H1 (cell line): ENCODE data around the gene MEN1. TPM values are rescaled to one million over a fixed set of nuclear protein-coding genes. Genes with fewer than 3 reads are reported as not detected.

ENCODE experiments used
- ASH2L ChIP-seq: fragments of 200-600, 300-600 bp; sonication (generic); IDR thresholded peaks from one replicate; pipeline ENCODE4 v1.7.1; 2017; ENCODE audit warnings: low read length
- EZH2 ChIP-seq: fragments of 200-600 bp; sonication (generic); IDR thresholded peaks from 2 replicates; pipeline ENCODE4 v1.7.1; 2012; ENCODE audit warnings: low read depth, mild to moderate bottlenecking, moderate library complexity, low read length, inconsistent platforms; ENCODE audit not compliant: severe bottlenecking
- FOSL1 ChIP-seq: IDR thresholded peaks from 2 replicates; pipeline ENCODE4 v1.6.1; 2011; ENCODE audit warnings: mild to moderate bottlenecking, low read depth, low read length, moderate library complexity; ENCODE audit not compliant: insufficient read depth
- SP4 ChIP-seq: IDR thresholded peaks from 2 replicates; pipeline ENCODE4 v1.6.1; 2012; ENCODE audit warnings: low read length, inconsistent platforms
- TEAD4 ChIP-seq: IDR thresholded peaks from 2 replicates; pipeline ENCODE4 v1.6.1; 2012; ENCODE audit warnings: low read depth, low read length, inconsistent platforms, mixed read lengths
- USF2 ChIP-seq: IDR thresholded peaks from 2 replicates; pipeline ENCODE4 v1.6.1; 2011; ENCODE audit warnings: low read length, improper control_type of control experiment
- ZNF274 ChIP-seq: IDR thresholded peaks from 2 replicates; pipeline ENCODE4 v1.7.0; 2012; ENCODE audit warnings: low read length, borderline replicate concordance; ENCODE audit errors: extremely low read depth
- polyA plus RNA-seq, 7 experiments: library from polyadenylated mRNA; depleted of rRNA in 3 of 7; stranded (reverse) in 5 of 7; unstranded in 2 of 7; fragments of >200 nt in 5 of 7; fragments of 200-250 nt in 2 of 7; gene quantifications; 1 replicate in 5 of 7; 2 replicates in 1 of 7; 4 replicates in 1 of 7; pipeline versions ENCODE4 v1.2.1 to v1.2.3, GENCODE V29; 2011 to 2013; ENCODE audit warnings: missing spikeins in 2 of 7, mixed read lengths in 2 of 7
- total RNA-seq: library from RNA; stranded (reverse); fragmentation: NEBNext Ultra II Directional; extraction: Animal tissue kit (Norgen Biotek cat#: 25700); gene quantifications from 2 replicates; pipeline ENCODE4 v1.2.1, GENCODE V29; 2021
- TF ChIP-seq, protein P1 (sequence below): fragments of 300-600 bp; sonication (generic); IDR thresholded peaks from 2 replicates; pipeline ENCODE4 v1.7.1; 2012; ENCODE audit warnings: low read length, moderate library complexity, mild to moderate bottlenecking, inconsistent platforms; ENCODE audit not compliant: insufficient replicate concordance

MEN1 gene
- total and polyA plus RNA-seq, 2 of the 8 experiments (the other 6 are each of a cell fraction or from before 2014, with no cell fraction given), result 47.2 to 56.3 TPM

- TF ChIP-seq FOSL1, result no peak
- no peak for TF ChIP-seq SP4
- no peak for TF ChIP-seq TEAD4
- TF ChIP-seq EZH2, result no peak
- no peak for TF ChIP-seq USF2
- TF ChIP-seq, protein P1, sequence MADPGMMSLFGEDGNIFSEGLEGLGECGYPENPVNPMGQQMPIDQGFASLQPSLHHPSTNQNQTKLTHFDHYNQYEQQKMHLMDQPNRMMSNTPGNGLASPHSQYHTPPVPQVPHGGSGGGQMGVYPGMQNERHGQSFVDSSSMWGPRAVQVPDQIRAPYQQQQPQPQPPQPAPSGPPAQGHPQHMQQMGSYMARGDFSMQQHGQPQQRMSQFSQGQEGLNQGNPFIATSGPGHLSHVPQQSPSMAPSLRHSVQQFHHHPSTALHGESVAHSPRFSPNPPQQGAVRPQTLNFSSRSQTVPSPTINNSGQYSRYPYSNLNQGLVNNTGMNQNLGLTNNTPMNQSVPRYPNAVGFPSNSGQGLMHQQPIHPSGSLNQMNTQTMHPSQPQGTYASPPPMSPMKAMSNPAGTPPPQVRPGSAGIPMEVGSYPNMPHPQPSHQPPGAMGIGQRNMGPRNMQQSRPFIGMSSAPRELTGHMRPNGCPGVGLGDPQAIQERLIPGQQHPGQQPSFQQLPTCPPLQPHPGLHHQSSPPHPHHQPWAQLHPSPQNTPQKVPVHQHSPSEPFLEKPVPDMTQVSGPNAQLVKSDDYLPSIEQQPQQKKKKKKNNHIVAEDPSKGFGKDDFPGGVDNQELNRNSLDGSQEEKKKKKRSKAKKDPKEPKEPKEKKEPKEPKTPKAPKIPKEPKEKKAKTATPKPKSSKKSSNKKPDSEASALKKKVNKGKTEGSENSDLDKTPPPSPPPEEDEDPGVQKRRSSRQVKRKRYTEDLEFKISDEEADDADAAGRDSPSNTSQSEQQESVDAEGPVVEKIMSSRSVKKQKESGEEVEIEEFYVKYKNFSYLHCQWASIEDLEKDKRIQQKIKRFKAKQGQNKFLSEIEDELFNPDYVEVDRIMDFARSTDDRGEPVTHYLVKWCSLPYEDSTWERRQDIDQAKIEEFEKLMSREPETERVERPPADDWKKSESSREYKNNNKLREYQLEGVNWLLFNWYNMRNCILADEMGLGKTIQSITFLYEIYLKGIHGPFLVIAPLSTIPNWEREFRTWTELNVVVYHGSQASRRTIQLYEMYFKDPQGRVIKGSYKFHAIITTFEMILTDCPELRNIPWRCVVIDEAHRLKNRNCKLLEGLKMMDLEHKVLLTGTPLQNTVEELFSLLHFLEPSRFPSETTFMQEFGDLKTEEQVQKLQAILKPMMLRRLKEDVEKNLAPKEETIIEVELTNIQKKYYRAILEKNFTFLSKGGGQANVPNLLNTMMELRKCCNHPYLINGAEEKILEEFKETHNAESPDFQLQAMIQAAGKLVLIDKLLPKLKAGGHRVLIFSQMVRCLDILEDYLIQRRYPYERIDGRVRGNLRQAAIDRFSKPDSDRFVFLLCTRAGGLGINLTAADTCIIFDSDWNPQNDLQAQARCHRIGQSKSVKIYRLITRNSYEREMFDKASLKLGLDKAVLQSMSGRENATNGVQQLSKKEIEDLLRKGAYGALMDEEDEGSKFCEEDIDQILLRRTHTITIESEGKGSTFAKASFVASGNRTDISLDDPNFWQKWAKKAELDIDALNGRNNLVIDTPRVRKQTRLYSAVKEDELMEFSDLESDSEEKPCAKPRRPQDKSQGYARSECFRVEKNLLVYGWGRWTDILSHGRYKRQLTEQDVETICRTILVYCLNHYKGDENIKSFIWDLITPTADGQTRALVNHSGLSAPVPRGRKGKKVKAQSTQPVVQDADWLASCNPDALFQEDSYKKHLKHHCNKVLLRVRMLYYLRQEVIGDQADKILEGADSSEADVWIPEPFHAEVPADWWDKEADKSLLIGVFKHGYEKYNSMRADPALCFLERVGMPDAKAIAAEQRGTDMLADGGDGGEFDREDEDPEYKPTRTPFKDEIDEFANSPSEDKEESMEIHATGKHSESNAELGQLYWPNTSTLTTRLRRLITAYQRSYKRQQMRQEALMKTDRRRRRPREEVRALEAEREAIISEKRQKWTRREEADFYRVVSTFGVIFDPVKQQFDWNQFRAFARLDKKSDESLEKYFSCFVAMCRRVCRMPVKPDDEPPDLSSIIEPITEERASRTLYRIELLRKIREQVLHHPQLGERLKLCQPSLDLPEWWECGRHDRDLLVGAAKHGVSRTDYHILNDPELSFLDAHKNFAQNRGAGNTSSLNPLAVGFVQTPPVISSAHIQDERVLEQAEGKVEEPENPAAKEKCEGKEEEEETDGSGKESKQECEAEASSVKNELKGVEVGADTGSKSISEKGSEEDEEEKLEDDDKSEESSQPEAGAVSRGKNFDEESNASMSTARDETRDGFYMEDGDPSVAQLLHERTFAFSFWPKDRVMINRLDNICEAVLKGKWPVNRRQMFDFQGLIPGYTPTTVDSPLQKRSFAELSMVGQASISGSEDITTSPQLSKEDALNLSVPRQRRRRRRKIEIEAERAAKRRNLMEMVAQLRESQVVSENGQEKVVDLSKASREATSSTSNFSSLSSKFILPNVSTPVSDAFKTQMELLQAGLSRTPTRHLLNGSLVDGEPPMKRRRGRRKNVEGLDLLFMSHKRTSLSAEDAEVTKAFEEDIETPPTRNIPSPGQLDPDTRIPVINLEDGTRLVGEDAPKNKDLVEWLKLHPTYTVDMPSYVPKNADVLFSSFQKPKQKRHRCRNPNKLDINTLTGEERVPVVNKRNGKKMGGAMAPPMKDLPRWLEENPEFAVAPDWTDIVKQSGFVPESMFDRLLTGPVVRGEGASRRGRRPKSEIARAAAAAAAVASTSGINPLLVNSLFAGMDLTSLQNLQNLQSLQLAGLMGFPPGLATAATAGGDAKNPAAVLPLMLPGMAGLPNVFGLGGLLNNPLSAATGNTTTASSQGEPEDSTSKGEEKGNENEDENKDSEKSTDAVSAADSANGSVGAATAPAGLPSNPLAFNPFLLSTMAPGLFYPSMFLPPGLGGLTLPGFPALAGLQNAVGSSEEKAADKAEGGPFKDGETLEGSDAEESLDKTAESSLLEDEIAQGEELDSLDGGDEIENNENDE, result no peak
- peak; percentile 50 for TF ChIP-seq ASH2L
- TF ChIP-seq ZNF274, result no peak
These were observed 34.2 kb upstream of the MEN1 start, which contains the start of gene CDC42BPG (continued) for GRCh38 chr11:64844330-64845128.
